GM19324 (cell line): ENCODE results near the gene MYBPC1.
"Not testable (repeated sequence)": the region's sequence is repeated elsewhere in the genome, so short reads cannot be mapped to it uniquely, and the experiment has no call there.

Source experiments
- ATAC-seq: cut with Tn5 transposase; IDR thresholded peaks from one replicate; pipeline ENCODE4 v1.9.1; 2021; ENCODE audit warnings: mild to moderate bottlenecking, moderate library complexity; ENCODE audit not compliant: unreplicated experiment, low FRiP score

MYBPC1 gene

DNA sequence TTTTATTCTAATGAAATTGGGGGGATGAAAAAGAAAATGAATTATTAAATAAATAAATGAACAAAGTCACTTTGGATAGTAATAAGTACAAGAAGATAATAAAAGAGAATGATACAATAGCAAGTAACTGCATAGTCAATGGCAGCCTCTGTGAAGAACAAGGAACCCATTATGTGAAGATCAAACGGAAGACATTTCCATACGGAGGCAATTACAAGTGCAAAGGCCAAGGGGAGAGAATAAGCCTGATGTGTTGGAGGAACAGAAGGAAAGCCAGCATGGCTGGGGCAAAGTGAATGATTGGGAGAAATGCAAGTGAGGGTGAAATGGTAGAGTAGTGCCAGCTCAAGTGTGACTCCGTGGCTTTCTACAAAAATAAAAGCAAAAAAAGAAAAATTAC is 58.7 kb downstream of the MYBPC1 start:
- ATAC-seq, result no peak

GRCh38 chr12:101654442-101654841 is 59.7 kb downstream of the MYBPC1 start:
- no peak for ATAC-seq

GRCh38 chr12:101655393-101655792 is 60.6 kb downstream of the MYBPC1 start:
- no peak for ATAC-seq

GRCh38 chr12:101660662-101661061 is 65.9 kb downstream of the MYBPC1 start:
- not testable (repeated sequence) for ATAC-seq

DNA sequence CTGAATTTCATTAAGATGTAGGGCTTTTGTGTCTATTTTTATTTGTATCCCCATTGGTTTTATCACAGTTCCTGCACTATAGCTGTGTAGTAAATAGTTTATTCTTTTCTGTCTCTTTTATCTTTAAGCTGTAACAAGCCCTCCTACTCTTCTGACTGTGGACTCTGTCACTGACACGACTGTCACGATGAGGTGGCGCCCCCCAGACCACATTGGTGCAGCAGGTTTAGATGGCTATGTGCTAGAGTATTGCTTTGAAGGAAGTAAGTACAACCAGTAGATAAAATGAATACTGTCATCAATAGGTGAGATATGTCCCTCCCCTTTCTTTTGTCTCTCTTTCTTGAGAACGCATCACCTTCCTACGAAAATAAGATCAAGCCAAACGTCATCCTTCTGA is 68.5 kb downstream of the MYBPC1 start:
- ATAC-seq, result no peak

DNA sequence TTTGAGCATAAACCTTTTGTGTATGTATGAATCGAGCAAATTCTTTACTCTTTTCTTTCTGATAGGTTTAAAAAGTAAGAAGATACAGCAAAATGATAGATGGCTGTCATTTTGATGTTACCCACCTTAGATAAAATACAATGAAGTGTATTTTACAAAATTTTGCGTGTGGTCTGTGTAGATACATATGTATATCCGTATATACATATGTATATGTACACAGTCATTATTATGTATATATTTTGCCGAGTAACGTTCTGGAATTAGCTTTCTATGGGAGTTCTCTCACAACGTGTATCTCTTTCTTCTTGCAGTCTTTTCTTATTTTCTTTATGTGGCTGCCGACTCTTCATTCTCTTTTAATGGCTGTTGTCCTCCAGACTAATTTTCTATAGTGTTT is 70.2 kb downstream of the MYBPC1 start:
- ATAC-seq, result no peak

GRCh38 chr12:101666052-101666728 is 71.4 kb downstream of the MYBPC1 start:
- no peak for ATAC-seq

DNA sequence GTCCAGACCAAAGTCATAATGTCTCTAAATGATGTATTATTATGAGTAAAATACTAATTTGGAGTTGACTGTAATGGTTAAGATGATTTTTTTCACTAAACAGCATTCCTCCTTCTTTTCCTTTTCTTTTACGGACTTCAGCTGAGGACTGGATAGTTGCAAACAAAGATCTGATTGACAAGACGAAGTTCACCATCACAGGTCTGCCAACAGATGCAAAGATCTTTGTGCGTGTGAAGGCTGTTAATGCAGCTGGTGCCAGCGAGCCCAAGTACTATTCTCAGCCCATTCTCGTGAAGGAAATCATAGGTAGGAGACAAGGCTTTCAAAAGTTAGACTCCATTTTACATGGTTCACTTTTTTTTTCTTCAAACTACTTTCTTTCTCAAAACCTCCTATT is 72.8 kb downstream of the MYBPC1 start:
- no peak for ATAC-seq

DNA sequence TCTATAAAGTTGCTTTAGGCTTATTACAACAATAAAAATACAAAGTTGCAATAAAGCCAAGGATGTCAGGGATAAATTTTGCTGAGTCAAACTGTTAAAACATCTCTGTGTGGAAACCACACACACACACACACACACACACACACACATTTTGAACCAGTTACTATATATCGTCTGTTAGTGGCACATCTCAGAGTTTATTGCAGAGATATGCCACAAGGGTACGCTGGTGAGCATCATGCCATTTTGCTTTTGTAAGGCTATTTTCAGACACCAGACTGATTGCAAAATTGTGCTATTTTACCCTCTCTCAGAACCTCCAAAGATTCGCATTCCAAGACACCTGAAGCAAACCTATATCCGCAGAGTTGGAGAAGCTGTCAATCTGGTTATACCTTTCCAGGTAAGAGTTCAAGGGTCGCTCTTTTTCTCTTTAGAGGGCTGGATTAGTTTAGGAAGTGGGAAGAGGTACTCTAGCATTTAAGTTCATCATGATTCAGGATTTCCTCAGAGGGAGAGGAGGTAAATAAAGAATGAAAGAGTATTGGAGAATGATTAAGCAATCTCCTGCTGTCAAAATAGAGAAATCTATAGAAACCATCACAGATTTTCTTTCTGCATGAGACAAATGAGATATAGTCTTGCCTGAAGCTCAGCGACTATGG is 75.4 kb downstream of the MYBPC1 start:
- no peak for ATAC-seq

DNA sequence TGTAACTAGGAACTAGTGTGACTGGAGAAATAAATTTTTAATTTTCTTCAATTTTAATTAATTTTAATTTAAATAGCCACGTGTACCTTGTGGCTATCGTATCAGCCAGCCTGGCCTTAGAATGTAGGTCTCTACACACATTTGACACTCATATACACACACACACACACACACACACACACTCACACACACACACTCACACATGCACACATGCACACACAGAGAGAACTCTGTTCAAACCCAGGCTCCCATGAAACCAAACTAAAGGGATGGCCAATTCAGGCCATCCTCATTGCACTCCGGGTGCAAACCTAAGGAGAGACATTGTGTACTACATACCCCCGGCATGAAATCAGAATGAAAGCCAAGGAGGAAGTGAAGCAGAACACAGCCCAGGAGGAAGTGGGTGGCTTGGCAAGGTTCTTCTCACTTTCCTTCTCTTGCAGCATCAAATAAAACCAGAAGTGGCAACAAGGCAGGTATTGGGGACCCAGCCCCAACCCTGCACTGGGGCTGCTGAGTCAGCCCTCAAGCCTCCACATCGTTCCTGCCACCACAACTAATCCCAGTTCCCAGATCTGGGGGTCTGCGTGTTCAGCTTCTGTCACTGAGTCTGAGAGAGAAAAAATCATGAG is 76.5 kb downstream of the MYBPC1 start:
- ATAC-seq, result peak; percentile 86

DNA sequence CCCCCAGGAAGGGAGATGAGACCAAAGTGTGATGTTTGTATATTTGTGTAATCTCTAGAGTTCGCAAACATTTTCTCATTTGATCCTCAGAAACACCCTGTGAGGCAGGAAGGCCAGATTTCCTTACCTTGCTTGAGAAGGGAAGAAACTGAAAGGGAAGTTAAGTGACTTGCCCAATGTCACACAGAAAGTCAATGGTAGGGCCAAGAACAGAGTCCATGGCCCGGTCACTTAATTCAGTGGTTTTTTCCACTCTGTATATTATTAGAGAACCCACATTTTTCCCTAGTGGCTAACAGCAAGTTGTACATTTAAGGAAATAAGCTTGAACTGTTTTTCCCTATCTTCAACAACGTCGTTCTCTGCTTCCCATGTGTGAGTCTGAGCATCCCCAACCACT is 77.1 kb downstream of the MYBPC1 start:
- no peak for ATAC-seq

DNA sequence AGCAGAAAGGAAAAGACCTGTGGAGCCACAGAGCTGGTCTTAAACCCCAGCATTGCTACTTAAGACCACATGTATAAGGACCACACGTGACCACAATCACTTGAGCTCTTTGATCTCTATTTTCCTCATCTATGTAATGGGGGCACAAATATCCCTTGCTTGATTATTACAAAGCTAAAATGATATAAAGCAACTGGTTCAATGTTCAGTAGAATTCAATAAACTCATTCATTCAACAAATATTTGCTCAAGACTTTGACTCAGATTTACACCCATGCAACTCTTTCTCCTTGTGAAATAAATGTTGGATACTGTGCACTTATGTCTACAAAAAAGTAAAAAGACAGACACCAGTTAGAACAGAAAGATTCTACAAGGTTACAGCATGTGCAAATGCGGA is 80.8 kb downstream of the MYBPC1 start:
- no peak for ATAC-seq

DNA sequence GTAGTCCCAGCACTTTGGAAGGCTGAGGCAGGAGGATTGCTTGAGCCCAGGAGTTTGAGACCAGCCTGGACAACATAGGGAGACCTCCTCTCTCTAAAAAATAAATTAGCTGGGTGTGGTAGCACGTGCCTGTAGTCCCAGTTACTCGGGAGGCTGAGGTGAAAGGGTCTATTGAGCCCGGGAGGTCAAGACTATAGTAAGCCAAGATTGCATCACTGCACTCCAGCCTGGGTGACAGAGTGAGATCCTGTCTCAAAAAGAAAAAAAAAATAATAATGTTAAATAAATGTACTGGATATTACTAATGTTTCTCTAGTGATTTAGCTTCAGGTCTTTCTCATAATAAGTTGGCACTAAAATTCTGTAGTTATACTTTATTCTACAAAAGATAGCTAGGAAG is 81.7 kb downstream of the MYBPC1 start:
- not testable (repeated sequence) for ATAC-seq

- no peak for ATAC-seq
These were observed 83.3 kb downstream of the MYBPC1 start for GRCh38 chr12:101678081-101678480.

DNA sequence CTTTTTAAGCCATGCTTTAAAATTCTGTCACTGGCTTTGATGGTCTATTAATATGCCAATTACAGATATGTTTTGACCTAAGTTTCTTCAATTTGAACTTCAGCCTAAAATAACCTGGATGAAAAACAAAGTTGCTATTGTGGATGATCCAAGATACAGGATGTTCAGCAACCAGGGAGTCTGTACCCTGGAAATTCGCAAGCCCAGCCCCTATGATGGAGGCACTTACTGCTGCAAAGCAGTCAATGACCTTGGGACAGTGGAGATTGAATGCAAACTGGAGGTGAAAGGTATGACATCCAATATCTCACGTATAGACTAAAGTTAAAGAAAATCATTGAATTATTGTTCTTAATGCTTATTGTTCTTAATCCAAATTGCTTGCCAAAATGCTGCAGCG is 85.5 kb downstream of the MYBPC1 start:
- no peak for ATAC-seq

- ATAC-seq, result no peak
These were observed 85.9 kb downstream of the MYBPC1 start for GRCh38 chr12:101680647-101681046.

DNA sequence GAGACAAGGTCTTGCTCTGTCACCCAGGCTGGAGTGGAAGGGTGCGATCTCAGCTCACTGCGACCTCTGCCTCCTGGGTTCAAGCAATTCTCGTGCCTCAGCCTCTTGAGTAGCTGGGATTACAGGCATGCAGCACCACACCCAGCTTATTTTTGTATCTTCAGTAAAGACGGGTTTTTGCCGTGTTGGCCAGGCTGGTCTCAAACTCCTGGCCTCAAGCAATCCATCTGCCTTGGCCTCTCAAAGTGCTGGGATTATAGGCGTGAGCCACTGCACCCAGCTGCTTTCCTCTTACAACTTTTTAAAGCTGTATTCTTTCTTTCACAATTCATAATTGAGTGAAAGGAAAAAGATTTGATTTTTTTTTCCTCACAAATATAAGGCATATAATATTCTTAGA is 86.9 kb downstream of the MYBPC1 start:
- not testable (repeated sequence) for ATAC-seq

DNA sequence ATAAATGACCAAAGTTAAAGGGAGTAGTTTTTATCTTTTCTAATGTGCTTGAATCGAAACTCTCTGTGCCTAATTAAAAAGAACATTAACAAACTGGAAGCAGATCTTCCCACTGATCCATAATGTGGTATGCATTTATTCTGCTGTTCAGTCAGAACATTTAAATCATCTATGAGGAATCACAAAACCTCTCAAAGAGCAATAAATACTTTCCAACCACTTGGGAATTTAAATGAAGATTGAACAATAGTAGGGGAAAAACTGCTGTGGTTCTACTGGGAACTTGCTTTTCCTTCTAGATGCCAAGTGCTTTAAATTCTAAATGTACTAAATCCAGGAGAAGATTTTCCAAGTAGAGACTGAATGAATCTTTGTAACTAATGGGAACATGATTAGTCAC is 90.3 kb downstream of the MYBPC1 start:
- no peak for ATAC-seq

DNA sequence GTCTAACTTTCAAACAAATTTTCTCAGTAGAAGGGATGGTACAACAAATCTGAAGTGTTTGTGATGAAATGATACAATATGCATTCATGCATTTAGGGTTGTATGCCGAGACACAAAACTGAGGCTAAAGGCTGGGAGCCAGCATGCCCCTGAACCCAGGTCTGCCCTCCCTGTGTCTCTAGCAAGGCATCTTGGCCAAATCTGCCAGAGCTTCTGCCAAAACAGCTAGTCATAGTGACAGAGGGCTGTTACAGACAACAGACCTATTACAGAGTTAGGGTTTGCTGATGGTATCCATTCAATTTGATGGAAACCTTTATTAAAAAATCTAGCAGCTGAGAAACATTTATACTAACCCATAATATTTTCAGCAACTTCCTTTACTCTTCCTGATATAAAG is 91.4 kb downstream of the MYBPC1 start:
- no peak for ATAC-seq

DNA sequence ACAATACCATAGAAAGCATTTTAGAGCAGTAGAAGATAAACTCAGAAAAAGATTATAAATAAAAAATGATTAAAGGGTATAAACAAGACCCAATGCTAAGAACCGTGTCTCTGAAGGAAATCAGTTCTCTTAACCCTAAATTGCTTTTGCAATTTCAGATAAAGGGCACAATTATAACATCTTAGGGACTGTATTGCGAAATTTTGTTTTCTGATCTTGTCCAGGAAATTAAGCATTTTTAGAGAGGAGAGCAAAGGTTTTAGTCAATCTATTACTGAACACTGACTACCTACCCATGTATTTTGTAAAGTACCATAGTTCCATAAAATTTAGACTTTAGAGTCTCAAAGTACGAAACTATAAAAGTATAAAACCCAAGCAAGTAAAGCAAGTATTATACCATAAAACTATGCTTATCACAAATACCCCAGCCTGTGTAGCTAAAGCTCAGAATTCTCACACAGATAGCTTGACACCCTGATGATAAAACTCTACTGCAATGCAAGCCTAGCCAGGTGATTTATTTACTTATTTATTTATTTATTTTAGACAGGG is 95.8 kb downstream of the MYBPC1 start:
- no peak for ATAC-seq

DNA sequence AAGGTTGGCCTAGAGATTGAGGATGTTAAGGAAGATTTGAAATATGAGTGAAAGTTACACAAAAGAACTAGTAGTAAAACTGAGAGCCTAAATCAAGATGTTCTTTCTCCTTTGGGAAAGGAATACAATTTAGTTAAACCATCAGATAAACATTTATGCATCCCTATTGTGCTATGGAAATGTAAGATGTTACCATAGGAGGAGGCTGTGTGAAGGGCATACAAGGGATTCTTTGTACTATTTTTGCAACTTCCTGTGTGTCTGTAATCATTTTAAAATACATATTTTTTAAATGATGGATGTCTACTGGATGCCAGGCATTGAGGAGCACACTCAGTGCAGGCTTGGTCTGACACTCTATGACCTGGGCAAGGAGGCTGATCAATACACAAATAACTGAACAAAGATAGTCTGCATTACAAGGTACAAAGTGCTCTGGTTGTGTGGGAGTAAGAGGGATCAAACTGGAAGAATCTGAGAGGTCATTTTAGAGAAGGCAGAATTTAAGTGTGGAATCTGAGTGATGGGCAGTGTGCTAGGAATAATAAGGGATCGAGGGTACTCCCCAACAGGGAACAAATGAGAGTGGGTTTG is 96.8 kb downstream of the MYBPC1 start:
- no peak for ATAC-seq
